Measurements from ENCODE around the gene EDIL3. TPM values are rescaled to one million over a fixed set of nuclear protein-coding genes. Genes with fewer than 3 reads are reported as not detected.

Gene EDIL3
- total RNA-seq, 2 experiments from 2014 or later, result not detected

- Histone ChIP-seq H3K4me3 (ENCODE audit: low read length) (no peak overlapping the region), H3K9me3 (ENCODE audit: control insufficient read depth in 1 of 2, insufficient read depth in 1 of 2, low read length in 2 of 2) (peaks cover 0 to 7% of the 10 kb centered on the region in 2 experiments), H3K36me3 (ENCODE audit: insufficient read depth, low read length) (no peaks in the 10 kb centered on the region), H3K27me3 (ENCODE audit: control insufficient read depth in 1 of 2, insufficient read depth in 2 of 2, low read length in 2 of 2) (no peaks in the 10 kb centered on the region), H3K4me1 (ENCODE audit: insufficient read depth, low read length) (no peaks in the 10 kb centered on the region), H3K27ac (ENCODE audit: low read depth in 1 of 2, low read length in 2 of 2) (no peak overlapping the region)
- intact Hi-C loops (cut with DNase I, micrococcal nuclease), result no loop called here
- ATAC-seq (ENCODE audit: poor library complexity) (no peak), DNase-seq (no peak)
- Mint-ChIP-seq H3K27me3 (no peaks in the 10 kb centered on the region), H3K4me3 (no peak overlapping the region), H3K9me3 (peaks cover 6% of the 10 kb centered on the region), H3K4me1 (ENCODE audit: low read depth) (no peaks in the 10 kb centered on the region), H3K27ac (no peak overlapping the region), H3K36me3 (ENCODE audit: low read depth) (no peaks in the 10 kb centered on the region)
- CTCF ChIA-PET, result no interaction called here
- no peak for TF ChIP-seq CTCF (IDR thresholded peaks at IDR 0.05)
- POLR2A ChIA-PET, result no interaction called here
Observed at GRCh38 chr5:84092738-84093137, 291.9 kb downstream of the EDIL3 start.

GRCh38 chr5:84091127-84091799 lies 293.4 kb downstream of the EDIL3 start:
- H3K27me3 Mint-ChIP-seq, result no peaks in the 10 kb centered on the region
- no peak for DNase-seq
- intact Hi-C loops (cut with DNase I, micrococcal nuclease), result no loop called here
- no peak overlapping the region for H3K4me3 ChIP-seq (ENCODE audit: low read length)
- H3K9me3 ChIP-seq (ENCODE audit: control insufficient read depth in 1 of 2, insufficient read depth in 1 of 2, low read length in 2 of 2), result peaks cover 0 to 7% of the 10 kb centered on the region in 2 experiments
- no peak overlapping the region for H3K4me3 Mint-ChIP-seq
- ATAC-seq (ENCODE audit: poor library complexity), result no peak
- no peaks in the 10 kb centered on the region for H3K4me1 ChIP-seq (ENCODE audit: insufficient read depth, low read length)
- H3K27ac ChIP-seq (ENCODE audit: low read depth in 1 of 2, low read length in 2 of 2), result no peak overlapping the region
- CTCF ChIA-PET, result no interaction called here
- H3K27ac Mint-ChIP-seq, result no peak overlapping the region
- no peaks in the 10 kb centered on the region for H3K36me3 ChIP-seq (ENCODE audit: insufficient read depth, low read length)
- no peaks in the 10 kb centered on the region for H3K36me3 Mint-ChIP-seq (ENCODE audit: low read depth)
- peaks cover 2% of the 10 kb centered on the region for H3K9me3 Mint-ChIP-seq
- POLR2A ChIA-PET, result no interaction called here
- no peaks in the 10 kb centered on the region for H3K27me3 ChIP-seq (ENCODE audit: control insufficient read depth in 1 of 2, insufficient read depth in 2 of 2, low read length in 2 of 2)
- H3K4me1 Mint-ChIP-seq (ENCODE audit: low read depth), result no peaks in the 10 kb centered on the region
- no peak for TF ChIP-seq CTCF (IDR thresholded peaks at IDR 0.05)

GRCh38 chr5:84088996-84089395 lies 295.7 kb downstream of the EDIL3 start:
- no peak overlapping the region for H3K4me3 ChIP-seq (ENCODE audit: low read length)
- Mint-ChIP-seq H3K9me3 (peaks cover 2% of the 10 kb centered on the region), H3K4me1 (ENCODE audit: low read depth) (no peaks in the 10 kb centered on the region), H3K27ac (no peak overlapping the region), H3K27me3 (no peaks in the 10 kb centered on the region), H3K36me3 (ENCODE audit: low read depth) (no peaks in the 10 kb centered on the region), H3K4me3 (no peak overlapping the region)
- TF ChIP-seq CTCF (IDR thresholded peaks at IDR 0.05), result no peak
- no peak overlapping the region for H3K27ac ChIP-seq (ENCODE audit: low read depth in 1 of 2, low read length in 2 of 2)
- POLR2A ChIA-PET, result no interaction called here
- no peaks in the 10 kb centered on the region for H3K27me3 ChIP-seq (ENCODE audit: control insufficient read depth in 1 of 2, insufficient read depth in 2 of 2, low read length in 2 of 2)
- H3K4me1 ChIP-seq (ENCODE audit: insufficient read depth, low read length), result no peaks in the 10 kb centered on the region
- no peaks in the 10 kb centered on the region for H3K36me3 ChIP-seq (ENCODE audit: insufficient read depth, low read length)
- no peak for DNase-seq
- intact Hi-C loops (cut with DNase I, micrococcal nuclease), result no loop called here
- CTCF ChIA-PET, result no interaction called here
- no peaks in the 10 kb centered on the region for H3K9me3 ChIP-seq (ENCODE audit: control insufficient read depth in 1 of 2, insufficient read depth in 1 of 2, low read length in 2 of 2)
- no peak for ATAC-seq (ENCODE audit: poor library complexity)

Data from CD4-positive, alpha-beta T cell (primary cell).